SKM-1 (cell line): ENCODE measurements around the gene TUBA4B.
"Not testable (repeated sequence)": the region's sequence is repeated elsewhere in the genome, so short reads cannot be mapped to it uniquely, and the experiment has no call there.

Experiments
- DNase-seq: peaks from one replicate; lab custom pipeline; 2025; ENCODE audit not compliant: unreplicated experiment; lab: John Stamatoyannopoulos, UW

TUBA4B gene

DNA sequence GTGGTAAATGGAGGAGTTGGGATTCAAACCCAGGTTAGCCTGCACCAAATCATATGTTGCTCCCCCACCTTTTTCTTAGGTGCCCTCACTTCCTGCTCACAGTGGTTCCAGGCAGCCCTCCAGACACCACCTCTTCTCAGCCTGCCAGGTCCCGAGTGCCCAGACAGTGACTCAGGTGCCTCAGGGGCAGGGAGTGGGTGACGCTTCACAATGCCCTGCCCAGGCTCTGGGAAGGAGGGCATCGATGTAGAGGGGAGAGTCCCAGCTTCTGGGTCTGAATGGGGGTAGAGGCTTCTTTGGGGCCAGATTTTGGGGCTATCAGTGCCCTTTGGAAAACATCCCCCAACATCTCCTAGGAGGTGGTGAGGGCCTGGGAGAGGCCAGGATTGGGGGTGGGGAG lies 20.9 kb downstream of the TUBA4B start:
- no peak for DNase-seq

DNA sequence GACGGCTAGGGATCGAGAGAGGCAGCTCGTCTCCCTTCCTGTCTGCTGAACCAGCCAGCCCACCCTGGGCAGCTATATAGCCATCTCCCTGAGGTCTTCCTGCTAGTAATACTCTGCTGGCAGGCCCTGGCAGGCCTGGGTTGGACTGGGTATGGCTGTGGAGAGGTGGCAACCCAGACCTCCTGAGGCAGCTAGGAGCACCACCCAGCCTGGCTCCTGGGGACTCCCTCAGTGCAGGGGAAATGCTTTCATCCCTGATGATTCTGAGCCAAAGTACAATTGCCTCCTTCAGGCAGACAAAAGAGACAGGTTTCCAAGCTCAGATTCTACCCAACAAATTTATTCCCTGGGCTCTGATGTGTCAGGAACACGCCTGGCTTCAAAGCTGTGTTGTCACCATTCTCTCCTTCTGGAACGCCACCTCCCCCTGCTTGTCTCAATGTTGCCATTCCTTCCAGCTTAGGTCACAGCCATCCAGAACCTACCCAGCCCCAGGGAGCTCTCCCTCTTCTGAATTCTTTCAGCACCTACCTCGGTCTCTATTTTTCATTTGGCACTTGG lies 21.4 kb downstream of the TUBA4B start:
- no peak for DNase-seq

DNA sequence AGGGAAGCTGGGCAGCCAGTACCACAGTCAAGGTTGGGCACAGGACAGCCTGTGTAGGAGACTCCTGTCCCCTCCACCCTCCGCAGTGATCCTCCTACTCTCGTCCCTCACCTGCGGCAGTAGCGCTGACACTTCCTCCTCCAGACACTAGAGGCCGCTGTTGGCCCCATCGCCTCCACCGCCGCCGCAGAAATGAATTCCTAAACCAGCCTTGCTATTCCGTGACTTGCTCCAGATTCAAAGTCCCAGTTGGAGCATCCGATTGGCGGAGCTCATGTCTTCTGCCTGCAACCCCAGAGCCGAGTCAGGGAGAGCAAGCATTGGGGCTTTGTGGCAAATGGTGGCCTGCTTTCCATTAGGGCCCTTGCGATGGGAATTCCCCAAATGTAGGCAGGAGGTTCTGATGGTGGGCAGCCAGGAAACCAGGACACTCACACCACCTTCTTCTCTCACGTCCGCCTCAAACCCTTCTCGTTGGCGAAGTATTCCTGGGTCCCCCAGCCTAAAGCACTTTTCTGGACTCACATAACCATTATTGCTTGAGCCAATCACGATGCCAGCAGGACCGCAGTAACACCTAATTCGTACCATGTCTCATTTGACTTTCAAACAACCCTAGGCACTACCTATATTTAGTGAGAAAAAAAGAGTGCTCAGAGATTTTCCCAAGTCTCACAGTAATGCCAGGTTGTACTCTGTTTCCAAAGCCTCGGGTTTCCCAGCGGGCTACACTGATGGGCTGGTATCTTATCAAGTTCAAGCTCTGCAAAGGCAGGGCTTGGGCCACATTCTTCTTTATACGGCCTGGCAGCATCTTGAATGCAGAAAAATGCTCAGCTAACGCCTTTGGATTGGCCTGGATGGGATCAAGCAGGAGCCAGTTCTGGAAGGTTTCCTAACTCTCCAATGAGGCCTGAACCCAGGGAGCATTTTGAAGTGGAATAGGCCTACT lies 24.9 kb downstream of the TUBA4B start:
- peak; percentile 56 for DNase-seq

- DNase-seq = no peak
These were observed 25.7 kb downstream of the TUBA4B start for GRCh38 chr2:219278655-219279150.

DNA sequence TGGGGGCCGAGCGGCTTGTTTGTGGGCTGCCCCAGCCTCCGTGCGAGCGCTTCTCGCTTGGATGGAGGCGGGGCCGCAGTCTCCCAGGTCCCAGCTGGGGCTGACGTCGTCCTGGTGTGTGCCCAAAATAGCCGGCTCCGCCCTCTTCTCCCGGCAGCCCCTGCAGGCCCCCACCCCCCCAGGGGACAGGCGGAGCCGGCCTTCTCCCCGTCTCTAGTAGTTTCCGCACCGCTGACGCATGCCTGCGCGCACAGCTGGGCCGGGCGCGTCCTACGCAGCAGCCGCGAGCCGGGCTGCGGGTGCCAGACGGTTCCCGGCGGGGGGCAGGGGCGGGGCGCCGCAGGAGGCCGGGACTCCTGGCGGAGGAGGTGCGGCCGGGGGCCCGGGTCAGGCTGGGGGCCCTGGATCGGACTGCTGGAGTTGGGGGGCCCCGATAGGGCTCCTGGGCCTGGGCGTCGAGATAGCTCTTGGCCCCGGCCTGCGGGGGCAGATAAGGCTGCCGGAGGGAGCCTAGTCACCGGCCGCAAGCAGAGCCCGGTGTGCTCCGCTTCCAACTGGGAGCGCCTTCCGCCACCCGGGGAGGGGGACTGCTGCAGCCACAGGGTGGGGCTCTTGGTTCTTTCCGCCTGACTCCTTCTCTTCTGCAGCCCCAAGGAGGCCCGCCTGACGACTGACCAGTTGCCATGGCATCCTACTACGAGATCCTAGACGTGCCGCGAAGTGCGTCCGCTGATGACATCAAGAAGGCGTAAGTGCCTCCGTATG lies 26.3 kb downstream of the TUBA4B start, which contains the start of gene DNAJB2:
DNAJB2 (plus strand) TSS at position 216 of the 765 bp plus-strand sequence; CDS start at position 684, 468 bp downstream.
- DNase-seq = peak; percentile 96

GRCh38 chr2:219279916-219280516 lies 27.0 kb downstream of the TUBA4B start:
- DNase-seq = no peak

DNA sequence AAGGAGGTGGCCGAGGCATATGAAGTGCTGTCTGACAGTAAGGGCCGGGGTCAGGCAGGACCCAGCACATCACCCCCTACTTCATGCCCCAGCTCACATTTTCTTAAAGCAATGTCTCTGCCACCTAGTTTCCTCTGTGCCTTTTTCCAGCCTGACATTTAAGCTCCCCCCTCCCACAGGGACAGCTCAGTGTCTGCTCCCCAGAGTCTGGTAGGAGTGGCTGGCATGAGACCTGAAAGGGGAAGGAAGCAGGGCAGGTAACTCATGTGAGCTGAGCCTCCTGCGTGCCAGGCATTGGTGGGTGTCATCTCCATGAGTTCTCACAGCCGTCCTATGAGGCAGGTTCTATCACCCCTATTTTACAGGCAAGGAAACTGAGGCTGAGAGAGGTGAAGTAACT lies 27.6 kb downstream of the TUBA4B start:
- DNase-seq = no peak

GRCh38 chr2:219281588-219281987 lies 28.5 kb downstream of the TUBA4B start:
- DNase-seq = no peak

DNA sequence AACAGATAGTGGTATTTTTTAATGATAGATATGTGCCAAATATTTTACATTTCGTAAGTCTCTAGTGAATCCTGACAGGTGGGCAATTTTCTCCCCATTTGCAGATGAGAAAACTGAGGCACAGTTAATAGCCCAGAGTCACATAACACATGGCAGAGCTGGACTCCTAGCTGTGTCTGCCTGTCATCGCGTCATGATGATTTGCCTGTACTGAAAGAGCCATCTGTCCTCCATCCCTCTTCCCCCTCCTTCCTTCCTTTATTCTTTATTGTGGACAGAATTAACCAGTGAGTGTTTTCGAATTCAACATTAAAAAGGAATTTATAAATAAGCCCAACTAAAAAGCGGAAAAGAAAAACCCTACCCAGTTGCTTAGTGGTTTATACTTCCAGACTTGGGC lies 29.3 kb downstream of the TUBA4B start:
- DNase-seq = no peak

DNA sequence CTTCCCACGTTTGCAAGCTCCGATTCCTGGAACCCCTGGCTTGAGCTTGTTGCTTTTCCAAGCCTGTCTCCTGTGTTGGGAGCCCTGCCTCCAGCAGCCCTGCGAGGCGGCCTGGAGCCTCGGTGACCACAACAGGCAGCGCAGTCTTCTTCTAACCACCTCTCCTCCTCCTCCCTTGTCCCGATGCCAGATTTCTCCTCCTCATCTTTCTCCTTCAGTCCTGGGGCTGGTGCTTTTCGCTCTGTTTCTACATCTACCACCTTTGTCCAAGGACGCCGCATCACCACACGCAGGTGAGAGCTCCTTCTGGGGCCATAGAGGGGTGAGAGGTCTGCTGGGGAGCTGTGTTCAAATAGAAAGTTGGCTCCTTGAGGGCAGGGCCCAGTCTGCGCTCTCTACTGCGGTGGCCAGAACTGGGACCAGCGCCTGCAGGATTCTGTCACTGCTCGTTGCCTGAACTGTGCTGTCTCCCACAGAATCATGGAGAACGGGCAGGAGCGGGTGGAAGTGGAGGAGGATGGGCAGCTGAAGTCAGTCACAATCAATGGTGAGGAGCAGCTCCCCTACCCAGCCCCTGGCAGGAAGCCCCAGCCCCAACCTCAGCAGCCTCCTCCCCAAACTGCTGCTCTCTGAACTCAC lies 30.0 kb downstream of the TUBA4B start:
- DNase-seq = no peak

DNA sequence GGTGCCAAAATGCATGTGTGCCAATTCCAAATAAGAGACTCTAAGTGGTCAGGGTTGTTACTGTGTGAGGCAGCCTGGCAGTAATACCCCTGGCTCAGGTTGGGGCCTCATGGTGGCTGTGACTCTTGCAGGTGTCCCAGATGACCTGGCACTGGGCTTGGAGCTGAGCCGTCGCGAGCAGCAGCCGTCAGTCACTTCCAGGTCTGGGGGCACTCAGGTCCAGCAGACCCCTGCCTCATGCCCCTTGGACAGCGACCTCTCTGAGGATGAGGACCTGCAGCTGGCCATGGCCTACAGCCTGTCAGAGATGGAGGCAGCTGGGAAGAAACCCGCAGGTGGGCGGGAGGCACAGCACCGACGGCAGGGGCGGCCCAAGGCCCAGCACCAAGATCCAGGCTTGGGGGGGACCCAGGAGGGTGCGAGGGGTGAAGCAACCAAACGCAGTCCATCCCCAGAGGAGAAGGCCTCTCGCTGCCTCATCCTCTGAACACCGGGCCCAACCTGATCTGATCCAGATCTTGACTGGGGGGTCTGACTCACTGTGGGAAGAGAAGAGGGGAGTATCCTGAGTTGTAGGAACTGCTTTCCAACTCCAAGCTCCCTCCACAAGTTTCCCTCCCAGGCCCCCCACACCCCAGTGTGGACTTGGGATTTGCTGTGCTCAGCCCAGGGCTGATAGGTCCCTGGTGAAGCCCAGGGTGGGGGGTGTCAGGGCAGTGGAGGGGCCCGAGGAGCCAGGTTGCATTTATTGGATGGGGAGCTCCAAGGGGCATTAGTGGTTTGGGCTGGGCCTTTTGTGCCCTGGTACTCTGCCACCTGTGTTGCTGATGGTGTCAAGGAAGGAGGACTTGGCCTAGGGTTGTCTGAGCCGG lies 31.7 kb downstream of the TUBA4B start:
- DNase-seq = no peak

DNA sequence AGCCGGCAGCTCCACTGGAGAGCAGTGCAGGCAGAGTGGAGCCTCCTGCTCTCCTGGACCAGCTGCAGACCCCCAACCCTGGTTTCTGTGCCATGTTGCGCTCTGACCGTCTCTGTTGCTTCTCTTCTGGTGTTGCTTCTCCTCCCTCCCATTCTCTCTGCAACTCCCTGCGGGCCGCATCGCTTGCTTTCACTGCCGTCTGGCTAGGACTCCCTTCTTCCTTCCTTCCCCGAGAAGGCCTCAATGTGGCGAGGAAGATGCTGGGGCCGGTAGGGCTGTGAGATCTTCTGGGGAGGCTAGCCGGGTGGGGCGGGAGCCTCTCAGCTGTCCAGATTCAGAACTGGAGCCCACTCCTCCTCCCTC lies 32.3 kb downstream of the TUBA4B start:
- DNase-seq = no peak

DNA sequence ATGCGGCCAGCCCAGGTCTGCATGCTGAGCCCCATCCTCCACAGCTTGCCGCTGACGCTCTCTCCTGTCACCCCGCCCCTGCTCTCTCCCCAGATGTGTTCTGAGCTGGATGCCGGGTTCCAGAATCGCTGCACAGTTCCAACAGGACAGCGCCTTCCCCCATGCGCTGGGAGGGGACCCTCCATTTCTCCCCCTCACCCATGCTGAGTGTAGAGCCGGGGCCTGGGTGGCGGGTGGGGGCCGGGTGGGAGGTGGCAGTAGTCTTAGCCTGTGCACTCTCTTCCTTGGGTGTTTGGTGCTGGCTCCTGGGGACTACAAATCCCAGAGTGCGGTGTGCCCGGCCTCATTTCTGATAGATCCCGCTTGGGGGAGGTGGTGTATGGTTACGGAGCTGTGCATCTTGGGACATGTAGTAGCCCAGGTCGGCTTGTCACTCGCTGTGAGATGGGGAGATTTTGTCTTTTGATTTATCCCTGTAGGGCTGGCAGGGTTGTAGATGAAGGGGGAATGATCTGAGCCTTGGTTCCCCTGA lies 32.9 kb downstream of the TUBA4B start:
- no peak for DNase-seq

GRCh38 chr2:219286436-219287115 lies 33.5 kb downstream of the TUBA4B start:
- no peak for DNase-seq

DNA sequence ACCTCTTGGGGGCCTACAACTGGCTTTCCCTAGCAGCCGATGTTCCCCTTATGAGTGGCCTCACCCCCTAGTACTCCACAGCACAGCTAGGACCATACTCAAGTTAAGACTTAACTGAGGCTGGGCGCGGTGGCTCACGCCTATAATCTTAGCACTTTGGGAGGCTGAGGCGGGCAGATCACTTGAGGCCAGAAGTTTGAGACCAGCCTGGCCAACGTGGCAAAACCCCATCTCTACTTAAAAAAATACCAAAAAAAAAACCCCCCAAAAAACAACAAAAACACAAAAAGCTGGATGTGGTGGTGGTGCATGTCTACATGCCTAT lies 34.0 kb downstream of the TUBA4B start:
- not testable (repeated sequence) for DNase-seq

DNA sequence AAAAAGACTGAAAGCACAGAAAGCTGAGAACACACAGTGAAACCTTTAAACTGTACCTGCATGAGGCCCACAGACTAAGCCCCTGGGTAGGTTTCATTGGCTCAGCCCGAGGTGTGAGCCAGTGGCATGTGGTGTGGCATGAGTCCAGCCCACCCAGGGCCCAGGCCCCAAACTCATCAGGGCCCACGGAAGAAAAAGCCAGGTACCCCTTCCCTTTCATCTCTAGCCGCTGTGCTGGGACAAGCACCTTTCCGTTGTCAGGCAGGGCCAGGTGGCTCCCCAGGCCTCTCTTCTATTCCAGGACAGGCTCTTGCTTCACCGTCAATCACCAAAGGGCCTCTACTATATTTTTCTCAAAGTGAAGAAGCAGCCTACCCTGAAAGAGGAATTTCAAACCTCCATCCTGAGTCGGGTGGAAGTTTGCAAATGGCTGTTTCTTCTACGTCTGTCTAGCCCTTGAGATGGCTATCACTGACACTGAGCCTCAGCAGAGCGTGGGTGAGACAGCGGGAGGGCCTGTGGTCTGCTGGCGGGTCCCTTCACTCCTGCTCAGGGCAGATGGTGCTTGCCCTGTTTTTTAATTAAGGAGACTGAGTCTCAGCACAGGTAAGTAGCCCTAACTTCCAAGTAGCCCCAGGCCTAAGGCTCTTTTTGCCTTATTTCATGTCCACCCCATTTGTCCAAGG lies 34.7 kb downstream of the TUBA4B start:
- DNase-seq = no peak

DNA sequence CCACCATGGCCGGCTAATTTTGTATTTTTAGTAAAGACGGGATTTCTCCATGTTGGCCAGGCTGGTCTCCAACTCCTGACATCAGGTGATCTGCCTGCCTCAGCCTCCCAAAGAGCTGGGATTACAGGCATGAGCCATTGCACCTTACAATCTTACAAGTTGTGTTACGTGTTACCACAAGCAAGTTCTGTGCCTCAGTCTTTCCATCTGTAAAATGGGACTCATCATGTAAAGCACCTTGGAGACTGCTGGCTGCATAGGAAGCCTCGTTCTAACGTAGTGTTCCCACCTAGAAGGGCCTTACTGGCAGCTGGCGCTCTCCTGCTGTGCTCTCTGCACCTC lies 36.1 kb downstream of the TUBA4B start:
- DNase-seq = no peak

DNA sequence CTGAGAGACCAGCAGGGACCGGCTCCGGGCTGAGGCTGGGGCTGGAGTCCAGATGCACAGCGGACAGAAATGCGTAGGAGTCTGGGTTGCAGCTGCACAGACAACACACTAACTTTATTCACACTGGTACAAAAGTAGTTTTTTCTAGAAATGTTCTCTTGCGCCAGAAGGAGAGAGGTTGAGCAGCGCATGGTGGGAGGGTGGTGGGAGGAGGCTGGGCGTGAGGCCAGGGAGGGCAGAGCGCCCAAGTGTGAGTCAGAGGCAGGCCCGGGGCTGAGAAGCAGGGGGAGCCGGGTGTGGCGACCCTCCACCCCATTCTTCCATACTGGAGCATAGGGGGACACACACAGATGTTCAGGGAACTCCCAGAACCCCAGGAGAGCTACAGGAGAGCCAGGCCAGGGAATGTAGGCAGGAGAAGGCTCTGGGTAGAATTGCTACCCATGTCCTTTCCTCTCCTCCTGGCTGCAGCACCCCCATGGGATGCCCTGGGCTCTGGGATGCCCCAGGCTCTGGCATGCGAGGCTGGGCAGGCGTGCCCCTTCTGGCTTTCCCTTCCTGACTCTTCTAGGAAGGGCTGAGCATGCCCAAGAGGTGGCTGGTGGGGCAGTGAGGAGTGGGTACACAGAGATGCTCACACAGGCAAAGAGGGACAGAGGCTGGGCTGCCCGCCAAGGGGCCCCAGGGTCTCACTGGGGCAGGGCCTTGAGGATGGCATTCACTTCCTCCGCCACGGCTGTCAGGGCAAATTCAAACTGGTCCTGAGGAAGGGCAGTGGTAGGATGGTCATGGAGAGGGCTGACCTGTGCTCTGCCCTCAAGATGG lies 36.7 kb downstream of the TUBA4B start:
- DNase-seq = no peak
